ENCODE measurements around the gene SPATA6.

SPATA6 gene

DNA sequence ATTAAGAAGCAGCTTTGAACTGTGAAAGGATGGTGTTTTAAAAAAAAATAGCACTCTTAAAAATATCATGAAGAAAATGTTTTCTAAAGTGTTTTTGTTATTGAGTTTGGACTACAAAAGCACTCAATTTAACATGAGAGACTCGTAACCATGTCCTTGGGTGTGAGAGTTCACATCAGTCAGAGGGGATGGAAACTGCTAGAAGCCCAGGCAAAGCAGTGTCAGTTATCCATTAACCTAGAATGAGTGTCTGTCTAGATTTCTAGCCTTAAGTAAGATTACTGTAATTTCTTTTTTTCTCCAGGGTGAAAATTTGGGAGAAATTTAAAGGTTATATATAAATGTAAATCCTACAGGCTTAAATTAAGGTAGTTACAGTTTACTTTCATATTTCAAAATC is 217.8 kb downstream of the SPATA6 start:
- no peak overlapping the region for H3K4me2 ChIP-seq
- H4K20me1 ChIP-seq (ENCODE audit: insufficient read depth): no peaks in the 10 kb centered on the region
- no peaks in the 10 kb centered on the region for H3K27me3 ChIP-seq (ENCODE audit: insufficient read depth, low read depth)
- H3K9ac ChIP-seq: no peak overlapping the region
- no peaks in the 10 kb centered on the region for H3K79me2 ChIP-seq (ENCODE audit: insufficient read depth, low read depth)
- no peaks in the 10 kb centered on the region for H3K36me3 ChIP-seq (ENCODE audit: insufficient read depth)
- TF ChIP-seq CTCF (conservative IDR thresholded peaks at IDR 0.05; ENCODE audit: low read depth, low read length): no peak
- H2AFZ ChIP-seq (ENCODE audit: low read depth): no peak overlapping the region
- no peak overlapping the region for H3K4me3 ChIP-seq (IDR thresholded peaks at IDR 0.05; ENCODE audit: insufficient read depth, low read depth, low read length)
- H3K27ac ChIP-seq: no peak overlapping the region
- H3K4me1 ChIP-seq (ENCODE audit: low read depth, poor library complexity, severe bottlenecking): no peaks in the 10 kb centered on the region

DNA sequence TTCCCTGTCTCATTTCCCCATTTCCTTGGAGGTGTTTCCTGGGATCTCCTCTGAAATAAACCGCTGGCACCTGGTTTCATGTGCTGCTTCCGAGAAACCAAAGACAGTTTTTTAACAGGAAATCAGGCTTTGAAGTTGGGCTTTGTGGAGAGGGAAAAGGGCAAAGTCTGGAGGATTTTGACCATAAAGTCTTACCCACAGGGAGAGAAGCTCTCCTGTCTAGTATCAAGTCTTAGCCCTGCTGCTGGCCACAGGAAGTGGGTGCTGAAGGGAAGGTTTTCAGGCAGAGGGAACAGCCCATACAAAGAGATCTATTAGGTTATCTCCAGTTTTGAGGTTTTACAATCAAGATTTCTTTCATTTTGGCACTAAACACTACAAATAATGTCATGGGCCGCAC is 220.2 kb downstream of the SPATA6 start:
- H3K4me3 ChIP-seq (IDR thresholded peaks at IDR 0.05; ENCODE audit: insufficient read depth, low read depth, low read length): no peak overlapping the region
- H2AFZ ChIP-seq (ENCODE audit: low read depth): no peak overlapping the region

DNA sequence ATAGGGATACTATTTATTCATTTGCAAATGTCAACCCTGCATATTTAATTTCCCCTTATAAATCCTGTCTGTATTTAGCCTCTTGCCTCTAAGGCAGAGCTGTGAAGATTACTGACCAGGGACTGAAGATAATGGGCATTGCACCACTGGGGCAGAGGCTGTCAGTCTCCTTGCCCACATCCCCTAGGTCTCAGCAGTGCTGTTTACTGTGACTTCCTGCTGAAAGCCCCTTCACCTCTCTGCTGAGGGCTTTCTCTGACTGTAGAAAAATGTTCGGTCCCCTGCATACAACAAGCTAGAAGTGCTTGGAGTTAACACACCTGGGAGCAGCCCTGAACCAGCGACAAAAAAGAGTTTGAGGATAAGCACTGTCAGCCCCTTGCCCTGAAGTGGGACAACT is 220.7 kb downstream of the SPATA6 start:
- Histone ChIP-seq H3K79me2 (ENCODE audit: insufficient read depth, low read depth) (no peaks in the 10 kb centered on the region), H3K27me3 (ENCODE audit: insufficient read depth, low read depth) (no peaks in the 10 kb centered on the region), H3K4me3 (IDR thresholded peaks at IDR 0.05; ENCODE audit: insufficient read depth, low read depth, low read length) (no peak overlapping the region), H3K27ac (no peak overlapping the region), H3K4me1 (ENCODE audit: low read depth, poor library complexity, severe bottlenecking) (no peaks in the 10 kb centered on the region), H4K20me1 (ENCODE audit: insufficient read depth) (no peaks in the 10 kb centered on the region), H3K4me2 (no peak overlapping the region), H2AFZ (ENCODE audit: low read depth) (no peak overlapping the region), H3K9ac (no peak overlapping the region), H3K36me3 (ENCODE audit: insufficient read depth) (no peaks in the 10 kb centered on the region)
- no peak for TF ChIP-seq CTCF (conservative IDR thresholded peaks at IDR 0.05; ENCODE audit: low read depth, low read length)

More for the DNA sequence above, 220.2 kb downstream of the SPATA6 start:
- Histone ChIP-seq H3K79me2 (ENCODE audit: insufficient read depth, low read depth) (no peaks in the 10 kb centered on the region), H4K20me1 (ENCODE audit: insufficient read depth) (no peaks in the 10 kb centered on the region), H3K36me3 (ENCODE audit: insufficient read depth) (no peaks in the 10 kb centered on the region), H3K27me3 (ENCODE audit: insufficient read depth, low read depth) (no peaks in the 10 kb centered on the region), H3K27ac (no peak overlapping the region), H3K4me2 (no peak overlapping the region), H3K4me1 (ENCODE audit: low read depth, poor library complexity, severe bottlenecking) (no peaks in the 10 kb centered on the region), H3K9ac (no peak overlapping the region)
- TF ChIP-seq CTCF (conservative IDR thresholded peaks at IDR 0.05; ENCODE audit: low read depth, low read length): no peak

- H4K20me1 ChIP-seq (ENCODE audit: insufficient read depth): no peaks in the 10 kb centered on the region
- H3K79me2 ChIP-seq (ENCODE audit: insufficient read depth, low read depth): no peaks in the 10 kb centered on the region
- H2AFZ ChIP-seq (ENCODE audit: low read depth): no peak overlapping the region
- no peaks in the 10 kb centered on the region for H3K36me3 ChIP-seq (ENCODE audit: insufficient read depth)
- H3K4me3 ChIP-seq (IDR thresholded peaks at IDR 0.05; ENCODE audit: insufficient read depth, low read depth, low read length): no peak overlapping the region
- no peak overlapping the region for H3K9ac ChIP-seq
- no peaks in the 10 kb centered on the region for H3K4me1 ChIP-seq (ENCODE audit: low read depth, poor library complexity, severe bottlenecking)
- TF ChIP-seq CTCF (conservative IDR thresholded peaks at IDR 0.05; ENCODE audit: low read depth, low read length): no peak
- no peak overlapping the region for H3K27ac ChIP-seq
- H3K27me3 ChIP-seq (ENCODE audit: insufficient read depth, low read depth): no peaks in the 10 kb centered on the region
- H3K4me2 ChIP-seq: no peak overlapping the region
These were observed 221.4 kb downstream of the SPATA6 start for GRCh38 chr1:48250572-48250971.
